ENCODE measurements around the gene USP10.

DNA sequence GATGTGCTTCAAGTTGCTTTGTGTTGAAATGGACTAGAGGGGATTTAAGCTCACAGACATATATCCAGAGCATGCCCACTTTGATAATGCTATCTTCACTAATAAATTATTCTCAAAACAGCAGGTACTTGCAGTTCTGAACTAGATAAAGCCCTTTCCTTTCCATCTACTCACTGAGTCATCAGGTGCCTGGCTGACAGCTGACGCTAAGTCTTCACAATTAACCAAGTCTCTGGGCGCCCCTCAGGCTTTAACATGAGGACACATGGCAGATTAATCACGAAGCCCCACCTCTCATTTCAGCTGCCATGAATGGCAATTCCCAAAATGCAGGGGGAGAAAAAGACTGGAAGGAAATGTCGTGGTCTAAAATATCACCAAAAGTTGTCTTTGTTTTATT lies 90.5 kb downstream of the USP10 start:
- TF ChIP-seq POLR2AphosphoS5 (IDR thresholded peaks at IDR 0.05; ENCODE audit: low read depth, low read length), result no peak
- no peak for TF ChIP-seq SIN3A (IDR thresholded peaks at IDR 0.05; ENCODE audit: borderline replicate concordance, insufficient read depth, low read length)
- TF ChIP-seq, protein P1, sequence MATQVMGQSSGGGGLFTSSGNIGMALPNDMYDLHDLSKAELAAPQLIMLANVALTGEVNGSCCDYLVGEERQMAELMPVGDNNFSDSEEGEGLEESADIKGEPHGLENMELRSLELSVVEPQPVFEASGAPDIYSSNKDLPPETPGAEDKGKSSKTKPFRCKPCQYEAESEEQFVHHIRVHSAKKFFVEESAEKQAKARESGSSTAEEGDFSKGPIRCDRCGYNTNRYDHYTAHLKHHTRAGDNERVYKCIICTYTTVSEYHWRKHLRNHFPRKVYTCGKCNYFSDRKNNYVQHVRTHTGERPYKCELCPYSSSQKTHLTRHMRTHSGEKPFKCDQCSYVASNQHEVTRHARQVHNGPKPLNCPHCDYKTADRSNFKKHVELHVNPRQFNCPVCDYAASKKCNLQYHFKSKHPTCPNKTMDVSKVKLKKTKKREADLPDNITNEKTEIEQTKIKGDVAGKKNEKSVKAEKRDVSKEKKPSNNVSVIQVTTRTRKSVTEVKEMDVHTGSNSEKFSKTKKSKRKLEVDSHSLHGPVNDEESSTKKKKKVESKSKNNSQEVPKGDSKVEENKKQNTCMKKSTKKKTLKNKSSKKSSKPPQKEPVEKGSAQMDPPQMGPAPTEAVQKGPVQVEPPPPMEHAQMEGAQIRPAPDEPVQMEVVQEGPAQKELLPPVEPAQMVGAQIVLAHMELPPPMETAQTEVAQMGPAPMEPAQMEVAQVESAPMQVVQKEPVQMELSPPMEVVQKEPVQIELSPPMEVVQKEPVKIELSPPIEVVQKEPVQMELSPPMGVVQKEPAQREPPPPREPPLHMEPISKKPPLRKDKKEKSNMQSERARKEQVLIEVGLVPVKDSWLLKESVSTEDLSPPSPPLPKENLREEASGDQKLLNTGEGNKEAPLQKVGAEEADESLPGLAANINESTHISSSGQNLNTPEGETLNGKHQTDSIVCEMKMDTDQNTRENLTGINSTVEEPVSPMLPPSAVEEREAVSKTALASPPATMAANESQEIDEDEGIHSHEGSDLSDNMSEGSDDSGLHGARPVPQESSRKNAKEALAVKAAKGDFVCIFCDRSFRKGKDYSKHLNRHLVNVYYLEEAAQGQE (IDR thresholded peaks at IDR 0.05; ENCODE audit: insufficient read depth in 1 of 2, low read depth in 2 of 2, low read length in 2 of 2), result no peak

Measured in PFSK-1 (cell line).